Measurements from ENCODE around the gene ARHGEF4. TPM values are rescaled to one million over a fixed set of nuclear protein-coding genes. Genes with fewer than 3 reads are reported as not detected.
A peak's percentile ranks its signal among the peaks of the same experiment; 100 is the strongest.

The ARHGEF4 gene
- total RNA-seq, 1 experiment from 2014 or later = 12.6 TPM

GRCh38 chr2:130896813-130897212, 60.1 kb downstream of the ARHGEF4 start:
- H4K91ac ChIP-seq (ENCODE audit: insufficient read length, low read depth, low read length) = no peak overlapping the region
- peaks cover 7% of the 10 kb centered on the region; the same call in 1 of the 2 replicates for H3K4me1 ChIP-seq (ENCODE audit: insufficient read depth, low read length)
- no peaks in the 10 kb centered on the region for H3K27me3 ChIP-seq (ENCODE audit: insufficient read depth, low read length)
- no peak overlapping the region for H2BK20ac ChIP-seq (ENCODE audit: low read depth, low read length, poor library complexity, severe bottlenecking)
- no peak overlapping the region for H3K27ac ChIP-seq (ENCODE audit: insufficient read length, low read depth, low read length)
- Mint-ChIP-seq H3K4me3 (peak overlapping the region in 1 of 2 experiments; percentile 15; a peak in 1 of 5 replicates), H3K27ac (peak overlapping the region in 2 of 3 experiments; percentile 44 to 81; a peak in 4 of 7 replicates), H3K4me1 (peaks cover 61 to 65% of the 10 kb centered on the region in 2 experiments), H3K36me3 (ENCODE audit: insufficient read depth in 1 of 3, low read depth in 3 of 3) (peaks cover 0 to 11% (median 10%) of the 10 kb centered on the region in 3 experiments; a peak in 5 of 7 replicates), H3K27me3 (ENCODE audit: low read depth) (peaks cover 11% of the 10 kb centered on the region), H3K9me3 (peaks cover 7 to 8% of the 10 kb centered on the region in 2 experiments; a peak in 4 of 5 replicates)
- WGBS (ENCODE audit: extremely low coverage, insufficient read length, low lambda C conversion rate) = no CpG with 5 or more reads among the region's 7 CpGs
- H3K4ac ChIP-seq (ENCODE audit: low read depth, low read length) = no peak overlapping the region
- H3K23me2 ChIP-seq (ENCODE audit: insufficient read length, low read depth, low read length, poor library complexity, severe bottlenecking) = no peaks in the 10 kb centered on the region
- H3K79me1 ChIP-seq (ENCODE audit: insufficient read depth, low read depth, low read length, poor library complexity, severe bottlenecking) = no peaks in the 10 kb centered on the region
- no peak overlapping the region for H4K5ac ChIP-seq (ENCODE audit: insufficient read length, low read depth, low read length)
- no peak overlapping the region for H2AK5ac ChIP-seq (ENCODE audit: insufficient read length, low read length)
- DNase-seq = no peak
- no peak overlapping the region for H2AFZ ChIP-seq (ENCODE audit: low read length)
- H3K23ac ChIP-seq (ENCODE audit: insufficient read length, low read depth, low read length) = no peak overlapping the region
- TF ChIP-seq, protein P1, sequence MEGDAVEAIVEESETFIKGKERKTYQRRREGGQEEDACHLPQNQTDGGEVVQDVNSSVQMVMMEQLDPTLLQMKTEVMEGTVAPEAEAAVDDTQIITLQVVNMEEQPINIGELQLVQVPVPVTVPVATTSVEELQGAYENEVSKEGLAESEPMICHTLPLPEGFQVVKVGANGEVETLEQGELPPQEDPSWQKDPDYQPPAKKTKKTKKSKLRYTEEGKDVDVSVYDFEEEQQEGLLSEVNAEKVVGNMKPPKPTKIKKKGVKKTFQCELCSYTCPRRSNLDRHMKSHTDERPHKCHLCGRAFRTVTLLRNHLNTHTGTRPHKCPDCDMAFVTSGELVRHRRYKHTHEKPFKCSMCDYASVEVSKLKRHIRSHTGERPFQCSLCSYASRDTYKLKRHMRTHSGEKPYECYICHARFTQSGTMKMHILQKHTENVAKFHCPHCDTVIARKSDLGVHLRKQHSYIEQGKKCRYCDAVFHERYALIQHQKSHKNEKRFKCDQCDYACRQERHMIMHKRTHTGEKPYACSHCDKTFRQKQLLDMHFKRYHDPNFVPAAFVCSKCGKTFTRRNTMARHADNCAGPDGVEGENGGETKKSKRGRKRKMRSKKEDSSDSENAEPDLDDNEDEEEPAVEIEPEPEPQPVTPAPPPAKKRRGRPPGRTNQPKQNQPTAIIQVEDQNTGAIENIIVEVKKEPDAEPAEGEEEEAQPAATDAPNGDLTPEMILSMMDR (conservative IDR thresholded peaks at IDR 0.05) = no peak
- H2BK15ac ChIP-seq (ENCODE audit: low read depth, low read length) = no peak overlapping the region
- no peak overlapping the region for H3K18ac ChIP-seq (ENCODE audit: insufficient read length, low read depth, low read length)
- H3K9me3 ChIP-seq (ENCODE audit: control insufficient read depth, low read depth, low read length) = no peaks in the 10 kb centered on the region
- H3K4me2 ChIP-seq (ENCODE audit: insufficient read depth, insufficient read length, low read length) = no peak overlapping the region
- H3K9ac ChIP-seq (ENCODE audit: extremely low read depth, insufficient read length, low read length) = no peak overlapping the region
- H2BK120ac ChIP-seq (ENCODE audit: low read depth, low read length, poor library complexity, severe bottlenecking) = no peak overlapping the region
- H3K56ac ChIP-seq (ENCODE audit: insufficient read length, low read depth, low read length) = no peak overlapping the region
- no peak overlapping the region for H2BK12ac ChIP-seq (ENCODE audit: insufficient read length, low read depth, low read length)
- H3K79me2 ChIP-seq (ENCODE audit: insufficient read depth, low read length) = no peaks in the 10 kb centered on the region
- no peak overlapping the region for H4K8ac ChIP-seq (replicated peaks; ENCODE audit: insufficient read length, low read depth, low read length)
- no peak overlapping the region for H3T11ph ChIP-seq (ENCODE audit: low read length)
- no peaks in the 10 kb centered on the region for H4K20me1 ChIP-seq (ENCODE audit: control insufficient read depth, insufficient read depth, insufficient read length)
- no peak overlapping the region for H2BK5ac ChIP-seq (ENCODE audit: insufficient read length, low read length)
- no peak overlapping the region for H3K14ac ChIP-seq (ENCODE audit: insufficient read depth, low read length)
